AML-193 (cell line): Measurements from ENCODE around the gene MESP2.

ENCODE experiments used
- DNase-seq, 2 experiments: peaks; one replicate each; lab custom pipeline; 2025; lab: John Stamatoyannopoulos, UW

MESP2 gene

GRCh38 chr15:89818287-89818686, 42.2 kb downstream of the MESP2 start:
- DNase-seq: no peak

GRCh38 chr15:89820666-89821611, 44.8 kb downstream of the MESP2 start:
- no peak for DNase-seq

GRCh38 chr15:89822026-89822425, 45.9 kb downstream of the MESP2 start:
- DNase-seq: no peak

- no peak for DNase-seq
Observed at GRCh38 chr15:89822611-89822950, 46.4 kb downstream of the MESP2 start.

- no peak for DNase-seq
Observed at GRCh38 chr15:89822951-89823711, 47.0 kb downstream of the MESP2 start.

- no peak for DNase-seq
Observed at GRCh38 chr15:89823836-89824606, 47.9 kb downstream of the MESP2 start.

GRCh38 chr15:89824607-89824867, 48.4 kb downstream of the MESP2 start:
- DNase-seq: no peak

- DNase-seq: peak; percentile 92 to 93
Observed at GRCh38 chr15:89825271-89825940, 49.3 kb downstream of the MESP2 start.

- no peak for DNase-seq
Observed at GRCh38 chr15:89826671-89827655, 50.8 kb downstream of the MESP2 start.

GRCh38 chr15:89827829-89828228, 51.7 kb downstream of the MESP2 start:
- no peak for DNase-seq
